D721Med (cell line): ENCODE data around the gene RPS14.
"Not testable (repeated sequence)": the region's sequence is repeated elsewhere in the genome, so short reads cannot be mapped to it uniquely, and the experiment has no call there.

Experiments
- DNase-seq: peaks from one replicate; pipeline ENCODE4 v3.0.0; 2011; ENCODE audit warnings: low spot score; ENCODE audit not compliant: insufficient read length
- FAIRE-seq: peaks from 2 replicates; lab custom pipeline; 2011; peaks lifted over from hg19 to GRCh38; lab: Jason Lieb, UNC
- TF ChIP-seq, protein P1 (sequence below): IDR thresholded peaks from 2 replicates; pipeline ENCODE4 v1.5.1; 2012; ENCODE audit warnings: mild to moderate bottlenecking, control low read depth; ENCODE audit not compliant: insufficient read depth; ENCODE audit errors: missing control alignments

The RPS14 gene

DNA sequence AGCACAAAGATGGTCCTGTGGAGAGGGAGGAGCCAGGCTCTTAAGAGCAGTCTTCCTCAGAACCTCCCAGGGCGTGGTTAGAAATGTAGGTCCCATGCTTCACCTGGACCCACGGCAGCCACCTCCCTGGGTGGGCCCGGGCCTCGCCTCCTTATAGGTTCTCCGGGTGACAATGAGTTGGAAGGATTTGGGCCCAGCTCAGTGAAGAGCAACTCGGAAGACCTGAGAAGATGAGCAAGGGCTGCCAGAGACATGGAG lies 32.1 kb upstream of the RPS14 start:
- TF ChIP-seq, protein P1, sequence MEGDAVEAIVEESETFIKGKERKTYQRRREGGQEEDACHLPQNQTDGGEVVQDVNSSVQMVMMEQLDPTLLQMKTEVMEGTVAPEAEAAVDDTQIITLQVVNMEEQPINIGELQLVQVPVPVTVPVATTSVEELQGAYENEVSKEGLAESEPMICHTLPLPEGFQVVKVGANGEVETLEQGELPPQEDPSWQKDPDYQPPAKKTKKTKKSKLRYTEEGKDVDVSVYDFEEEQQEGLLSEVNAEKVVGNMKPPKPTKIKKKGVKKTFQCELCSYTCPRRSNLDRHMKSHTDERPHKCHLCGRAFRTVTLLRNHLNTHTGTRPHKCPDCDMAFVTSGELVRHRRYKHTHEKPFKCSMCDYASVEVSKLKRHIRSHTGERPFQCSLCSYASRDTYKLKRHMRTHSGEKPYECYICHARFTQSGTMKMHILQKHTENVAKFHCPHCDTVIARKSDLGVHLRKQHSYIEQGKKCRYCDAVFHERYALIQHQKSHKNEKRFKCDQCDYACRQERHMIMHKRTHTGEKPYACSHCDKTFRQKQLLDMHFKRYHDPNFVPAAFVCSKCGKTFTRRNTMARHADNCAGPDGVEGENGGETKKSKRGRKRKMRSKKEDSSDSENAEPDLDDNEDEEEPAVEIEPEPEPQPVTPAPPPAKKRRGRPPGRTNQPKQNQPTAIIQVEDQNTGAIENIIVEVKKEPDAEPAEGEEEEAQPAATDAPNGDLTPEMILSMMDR = no peak
- FAIRE-seq (no peak), DNase-seq (no peak)

DNA sequence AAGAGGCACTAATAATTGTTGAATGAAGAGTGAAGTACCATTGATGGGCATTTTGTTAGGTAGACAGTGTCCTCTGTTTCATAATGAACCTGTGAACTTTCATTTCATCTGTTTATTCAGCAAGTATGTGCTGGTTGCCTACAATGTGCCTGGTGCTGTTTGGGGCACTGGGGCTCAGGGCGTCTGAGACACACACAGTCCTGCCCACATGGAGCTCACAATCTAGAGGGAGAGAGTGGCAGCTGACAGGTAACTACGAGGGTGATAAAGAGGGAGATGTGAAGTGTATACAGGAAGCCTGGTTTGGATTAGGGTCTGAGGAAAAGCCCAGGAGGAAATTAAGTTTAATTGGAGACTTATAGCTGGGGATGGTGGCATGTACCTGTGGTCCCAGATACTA lies 29.9 kb upstream of the RPS14 start:
- no peak for FAIRE-seq
- TF ChIP-seq, protein P1 = no peak
- DNase-seq = no peak

DNA sequence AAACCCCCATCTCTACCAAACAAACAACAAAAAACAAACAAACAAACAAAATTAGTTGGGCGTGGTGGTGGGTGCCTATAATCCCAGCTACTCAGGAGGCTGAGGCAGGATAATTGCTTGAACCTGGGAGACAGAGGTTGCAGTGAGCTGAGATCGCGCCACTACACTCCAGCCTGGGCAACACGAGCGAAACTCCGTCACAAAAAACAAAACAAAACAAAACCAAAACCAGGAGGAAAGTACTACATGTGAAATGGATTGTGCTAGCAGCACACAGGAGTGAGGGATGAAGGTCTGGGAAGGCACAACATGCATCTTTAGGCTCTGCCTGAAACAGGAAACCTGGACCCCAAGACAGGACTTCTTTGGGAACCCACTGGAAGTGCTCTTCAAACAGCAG lies 27.0 kb upstream of the RPS14 start:
- DNase-seq, FAIRE-seq: not testable (repeated sequence)

DNA sequence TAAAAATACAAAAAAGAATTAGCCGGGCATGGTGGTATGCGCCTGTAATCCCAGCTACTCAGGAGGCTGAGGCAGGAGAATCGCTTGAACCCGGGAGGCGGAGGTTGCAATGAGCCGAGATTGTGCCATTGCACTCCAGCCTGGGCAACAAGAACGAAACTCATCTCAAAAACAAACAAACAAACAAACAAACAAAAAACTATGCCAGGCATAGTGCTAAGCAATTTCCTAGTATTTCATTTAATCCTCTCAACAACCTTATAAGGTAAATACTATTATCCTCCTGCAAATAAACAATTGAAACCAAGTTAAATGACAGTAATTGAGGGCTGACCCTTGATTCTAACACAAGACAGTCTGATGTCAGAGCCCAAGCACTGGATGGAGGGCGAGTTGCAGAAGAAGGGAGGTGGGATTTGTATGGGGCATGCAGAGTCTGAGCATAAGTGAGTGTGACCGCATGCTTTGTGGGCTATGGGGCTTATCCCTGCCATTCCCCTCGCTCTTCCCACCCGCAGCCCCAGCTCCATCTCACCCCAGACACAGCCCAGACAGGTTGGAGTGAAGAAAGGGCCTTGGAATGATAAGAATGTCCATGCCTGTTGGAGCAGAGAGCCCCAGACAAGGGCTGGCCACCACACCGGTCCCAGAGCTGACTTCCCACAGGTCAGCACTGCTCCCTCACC lies 24.3 kb upstream of the RPS14 start:
- no peak for DNase-seq
- no peak for FAIRE-seq
- TF ChIP-seq, protein P1 = no peak

DNA sequence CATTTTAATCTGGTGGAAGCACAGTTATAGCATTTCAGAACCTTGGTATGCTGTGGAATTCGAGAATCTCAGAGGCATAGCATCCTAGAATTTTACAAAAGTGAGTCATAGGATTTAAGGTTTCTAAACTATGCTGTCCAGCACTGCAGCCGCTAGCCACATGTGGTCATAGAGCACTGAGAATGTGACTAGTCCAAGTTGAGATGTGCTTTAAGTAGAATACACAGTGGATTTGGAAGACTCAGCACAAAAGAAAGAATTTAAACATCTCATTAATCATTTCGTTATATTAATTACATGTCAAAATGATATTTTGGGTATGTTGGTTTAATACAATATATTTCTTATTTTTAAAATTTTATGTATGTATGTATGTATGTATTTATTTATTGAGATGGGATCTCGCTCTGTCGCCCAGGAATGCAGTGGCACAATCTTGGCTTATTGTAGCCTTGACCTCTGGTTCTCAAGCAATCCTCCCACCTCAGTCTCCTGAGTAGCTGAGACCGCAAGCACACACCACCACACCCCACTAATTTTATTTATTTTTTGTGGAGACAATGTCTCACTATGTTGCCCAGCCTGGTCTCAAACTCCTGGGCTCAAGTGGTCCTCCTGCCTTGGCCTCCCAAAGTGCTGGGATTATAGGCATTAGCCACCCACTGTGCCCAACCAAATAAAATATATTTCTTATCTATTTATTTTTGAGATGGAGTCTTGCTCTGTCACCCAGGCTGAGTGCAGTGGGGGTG lies 20.4 kb upstream of the RPS14 start:
- TF ChIP-seq, protein P1 = no peak
- DNase-seq = no peak
- FAIRE-seq = no peak

DNA sequence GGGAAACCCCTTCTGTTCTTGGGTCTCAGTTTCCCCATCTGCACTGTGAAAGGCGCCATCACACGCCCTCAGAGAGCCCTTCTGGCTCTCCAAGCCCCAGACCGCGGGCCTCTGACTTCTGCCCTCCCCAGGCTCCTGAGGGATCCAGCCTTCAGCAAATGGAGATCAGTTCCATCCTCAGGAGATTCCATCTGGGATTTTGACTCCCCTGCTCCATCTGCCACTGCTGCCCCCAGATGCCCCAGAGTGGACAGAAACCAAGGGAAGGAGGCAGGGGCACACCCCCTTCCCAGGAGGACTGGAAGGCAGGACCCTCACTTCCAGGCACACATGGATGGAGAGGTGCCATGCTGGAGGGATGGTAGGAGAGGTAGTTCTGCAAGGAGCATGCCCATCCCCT lies 18.7 kb upstream of the RPS14 start:
- DNase-seq (no peak), FAIRE-seq (no peak)
- TF ChIP-seq, protein P1 = no peak

DNA sequence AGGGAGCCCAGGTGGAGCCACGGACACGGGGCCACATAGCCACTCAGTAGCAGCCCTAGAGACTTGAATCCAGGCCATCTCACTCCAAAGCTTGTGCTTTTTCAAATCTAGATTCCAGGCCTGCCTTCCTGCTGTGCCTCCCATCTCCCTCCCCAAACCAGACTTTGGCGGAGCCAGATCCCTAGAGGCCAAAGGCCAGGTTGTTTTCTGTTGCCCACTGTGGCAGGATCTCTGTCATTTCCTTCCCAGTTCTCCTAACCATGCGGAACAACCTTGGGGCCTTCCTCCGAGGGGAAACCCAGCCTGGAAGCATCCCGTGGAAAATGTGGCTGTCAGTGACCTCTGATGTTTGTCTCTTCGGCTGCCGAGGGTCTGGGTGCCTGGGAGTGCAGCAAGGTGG lies 16.4 kb upstream of the RPS14 start:
- no peak for DNase-seq
- TF ChIP-seq, protein P1 = no peak
- no peak for FAIRE-seq

DNA sequence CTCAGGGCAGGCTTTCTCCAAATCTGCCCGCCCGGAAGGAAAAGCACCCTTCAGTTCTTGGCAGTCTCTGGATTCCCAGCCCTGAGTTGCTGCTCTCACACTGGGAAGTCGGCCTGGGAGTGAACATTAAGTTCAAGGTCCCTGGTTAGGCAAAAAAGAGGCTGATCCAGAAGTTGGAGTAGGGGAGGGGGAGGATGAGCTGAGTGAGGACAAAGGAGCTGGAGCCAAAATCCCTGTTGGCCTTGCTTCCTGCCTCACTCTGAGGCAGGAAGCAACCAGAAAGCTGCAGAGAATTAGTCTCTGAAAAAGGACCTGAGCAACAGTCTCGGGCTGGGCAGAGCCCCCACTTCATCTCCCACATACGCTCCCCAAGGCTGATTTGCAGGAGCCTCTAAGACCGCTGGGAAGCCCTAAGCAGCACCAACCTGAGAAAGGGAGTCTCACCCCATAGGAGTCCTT lies 15.0 kb upstream of the RPS14 start:
- no peak for FAIRE-seq

More for the DNA sequence above, 15.0 kb upstream of the RPS14 start:
- DNase-seq = no peak
- TF ChIP-seq, protein P1 = no peak
